GM12875 (cell line): ENCODE results near the gene LBHD1.

Source experiments
- H3K4me3 ChIP-seq: one replicate; pipeline ENCODE4 v1.5.1; 2011; ENCODE audit warnings: low read depth, low read length, control low read depth
- TF ChIP-seq, protein P1 (sequence below): IDR thresholded peaks from 2 replicates; pipeline ENCODE4 v1.5.1; 2011; ENCODE audit warnings: low read depth, mild to moderate bottlenecking, control low read depth, inconsistent platforms, low read length, moderate library complexity, borderline replicate concordance; ENCODE audit not compliant: insufficient read depth

The LBHD1 gene

DNA sequence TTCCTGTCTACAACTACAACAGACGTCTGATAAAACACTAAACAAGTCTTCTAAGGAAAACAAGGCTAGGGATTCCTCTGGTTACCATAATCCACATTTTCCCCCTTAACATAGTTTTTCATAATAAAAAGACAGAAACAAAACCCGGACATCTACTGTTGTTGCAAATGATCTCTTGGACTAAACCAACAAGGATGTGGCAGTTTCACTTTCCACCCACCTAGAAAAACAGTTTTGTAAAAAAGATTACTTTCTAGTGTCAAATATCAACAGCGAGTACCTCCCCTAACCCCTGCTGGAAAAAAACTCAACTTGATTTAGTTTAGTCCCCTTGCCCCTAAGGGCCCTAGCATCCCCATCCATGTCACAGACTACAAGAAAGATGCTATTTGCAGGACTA, 40.8 kb upstream of the LBHD1 start:
- no peak overlapping the region for H3K4me3 ChIP-seq
- TF ChIP-seq, protein P1, sequence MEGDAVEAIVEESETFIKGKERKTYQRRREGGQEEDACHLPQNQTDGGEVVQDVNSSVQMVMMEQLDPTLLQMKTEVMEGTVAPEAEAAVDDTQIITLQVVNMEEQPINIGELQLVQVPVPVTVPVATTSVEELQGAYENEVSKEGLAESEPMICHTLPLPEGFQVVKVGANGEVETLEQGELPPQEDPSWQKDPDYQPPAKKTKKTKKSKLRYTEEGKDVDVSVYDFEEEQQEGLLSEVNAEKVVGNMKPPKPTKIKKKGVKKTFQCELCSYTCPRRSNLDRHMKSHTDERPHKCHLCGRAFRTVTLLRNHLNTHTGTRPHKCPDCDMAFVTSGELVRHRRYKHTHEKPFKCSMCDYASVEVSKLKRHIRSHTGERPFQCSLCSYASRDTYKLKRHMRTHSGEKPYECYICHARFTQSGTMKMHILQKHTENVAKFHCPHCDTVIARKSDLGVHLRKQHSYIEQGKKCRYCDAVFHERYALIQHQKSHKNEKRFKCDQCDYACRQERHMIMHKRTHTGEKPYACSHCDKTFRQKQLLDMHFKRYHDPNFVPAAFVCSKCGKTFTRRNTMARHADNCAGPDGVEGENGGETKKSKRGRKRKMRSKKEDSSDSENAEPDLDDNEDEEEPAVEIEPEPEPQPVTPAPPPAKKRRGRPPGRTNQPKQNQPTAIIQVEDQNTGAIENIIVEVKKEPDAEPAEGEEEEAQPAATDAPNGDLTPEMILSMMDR, result no peak

DNA sequence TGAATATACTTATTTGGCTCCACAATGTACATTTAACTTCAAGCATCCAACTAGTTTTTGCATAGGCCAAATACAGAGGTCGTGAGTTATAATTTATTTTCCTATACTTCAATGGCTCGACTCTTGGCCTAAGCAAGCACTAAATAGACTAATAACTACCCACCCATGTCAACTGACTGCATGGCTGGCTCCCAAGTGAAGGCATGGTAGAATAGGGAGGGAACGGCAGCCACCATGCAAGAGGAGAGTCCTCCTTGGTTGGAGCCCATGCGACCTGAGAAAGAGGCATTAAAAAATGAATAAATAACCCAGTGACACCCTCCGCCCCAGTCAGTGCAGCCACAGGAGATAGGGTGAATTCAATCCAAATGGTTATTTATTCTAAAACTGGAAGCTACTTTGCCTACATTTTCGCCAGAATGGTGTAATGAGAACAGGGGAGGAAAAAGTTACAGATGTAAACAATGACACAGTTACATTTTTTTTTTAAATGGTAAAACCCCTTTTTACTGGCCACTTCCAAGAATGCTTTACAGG, 40.3 kb upstream of the LBHD1 start:
- no peak overlapping the region for H3K4me3 ChIP-seq
- TF ChIP-seq, protein P1, result no peak

DNA sequence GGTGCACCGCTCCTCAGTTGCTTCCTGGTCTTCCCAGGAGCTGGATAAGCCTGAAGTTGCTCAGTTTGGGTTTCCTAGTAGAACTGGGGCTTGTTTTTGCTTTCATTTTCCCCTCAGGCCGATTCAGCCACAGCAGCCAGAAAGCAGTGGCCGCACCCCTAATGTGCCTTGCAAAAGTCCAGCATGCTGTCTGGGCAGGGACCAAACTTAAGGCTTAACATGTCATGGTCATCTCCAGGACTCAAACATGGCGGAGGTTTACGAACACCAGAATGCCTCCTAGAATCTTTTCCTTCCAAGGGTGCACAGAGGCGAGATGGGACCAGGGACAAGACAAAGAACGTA, 37.9 kb upstream of the LBHD1 start:
- TF ChIP-seq, protein P1, result no peak
- H3K4me3 ChIP-seq, result peak overlapping the region; percentile 49

DNA sequence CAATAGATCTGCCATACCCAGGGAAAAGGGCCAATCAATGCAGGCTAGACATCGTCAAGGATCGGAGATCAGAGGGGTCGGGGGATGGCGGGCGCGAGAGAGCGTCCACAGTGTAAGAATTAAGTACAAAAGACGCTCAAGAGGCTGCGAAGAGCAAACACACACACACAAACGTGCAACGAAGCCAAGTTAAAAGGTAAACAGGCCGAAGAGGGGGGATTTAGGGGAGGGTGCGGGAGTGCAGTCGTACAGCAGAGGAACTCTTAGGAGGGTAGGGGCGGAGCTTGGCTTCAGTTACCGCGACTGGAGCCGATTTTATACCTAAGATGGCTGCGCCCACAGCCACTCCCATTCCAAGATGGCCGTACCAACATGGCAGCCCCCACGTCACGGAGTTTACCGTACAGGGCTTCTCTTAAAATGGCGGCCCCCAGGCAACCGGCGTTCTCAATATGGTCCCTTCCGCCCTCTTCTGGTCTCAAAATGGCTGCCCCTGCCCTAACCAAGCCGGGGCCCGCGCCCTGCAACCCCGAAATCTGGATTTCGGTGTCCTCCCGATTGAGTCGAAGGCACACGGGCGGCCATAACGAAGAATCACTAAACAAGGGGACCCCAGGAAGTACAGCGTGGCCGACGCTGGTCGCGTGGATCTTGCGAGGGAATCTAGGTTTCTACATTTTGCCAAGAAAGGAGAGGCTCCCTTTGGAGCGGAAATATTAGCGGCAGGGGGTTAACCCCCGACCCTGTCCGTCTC, 37.4 kb upstream of the LBHD1 start:
- peak overlapping the region; percentile 63 for H3K4me3 ChIP-seq
- TF ChIP-seq, protein P1, result no peak

DNA sequence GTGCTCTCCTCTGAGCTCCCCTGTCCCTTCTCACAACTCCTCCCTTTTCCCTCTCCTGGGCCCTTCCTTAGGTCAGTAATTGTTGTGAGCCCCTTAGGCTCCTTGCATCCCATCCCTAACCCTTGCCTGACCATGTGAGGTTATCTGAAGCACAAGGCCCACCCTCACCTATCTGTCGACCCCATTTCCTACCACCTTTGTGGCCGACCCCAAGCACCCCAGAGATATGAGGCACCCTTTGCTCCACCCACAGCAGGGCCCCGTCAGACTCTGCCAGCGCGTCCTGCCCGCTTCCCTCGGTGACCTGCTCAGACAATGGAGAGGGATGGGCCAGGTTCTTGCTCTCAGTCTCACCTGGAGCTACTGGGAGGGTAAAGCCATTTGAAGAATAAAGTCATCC, 36.7 kb upstream of the LBHD1 start:
- H3K4me3 ChIP-seq, result peak overlapping the region; percentile 63
- TF ChIP-seq, protein P1, result no peak

DNA sequence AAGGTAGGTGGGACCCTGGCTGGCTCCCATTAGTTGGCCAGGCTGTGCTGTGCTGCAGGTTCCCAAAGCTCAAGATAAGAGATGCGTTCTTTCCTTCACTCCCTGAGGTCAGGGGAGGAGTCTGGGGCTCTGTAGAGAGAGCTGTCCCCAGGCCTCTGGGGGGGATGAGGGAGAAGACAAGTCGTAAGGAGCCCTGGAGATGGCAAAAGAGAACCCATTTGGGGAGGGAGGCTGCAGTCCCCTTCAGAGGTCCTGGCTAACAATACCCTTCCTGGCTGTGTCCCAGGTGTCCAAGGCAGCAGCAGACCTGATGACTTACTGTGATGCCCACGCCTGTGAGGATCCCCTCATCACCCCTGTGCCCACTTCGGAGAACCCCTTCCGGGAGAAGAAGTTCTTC, 36.3 kb upstream of the LBHD1 start:
- peak overlapping the region; percentile 63 for H3K4me3 ChIP-seq
- TF ChIP-seq, protein P1, result no peak

DNA sequence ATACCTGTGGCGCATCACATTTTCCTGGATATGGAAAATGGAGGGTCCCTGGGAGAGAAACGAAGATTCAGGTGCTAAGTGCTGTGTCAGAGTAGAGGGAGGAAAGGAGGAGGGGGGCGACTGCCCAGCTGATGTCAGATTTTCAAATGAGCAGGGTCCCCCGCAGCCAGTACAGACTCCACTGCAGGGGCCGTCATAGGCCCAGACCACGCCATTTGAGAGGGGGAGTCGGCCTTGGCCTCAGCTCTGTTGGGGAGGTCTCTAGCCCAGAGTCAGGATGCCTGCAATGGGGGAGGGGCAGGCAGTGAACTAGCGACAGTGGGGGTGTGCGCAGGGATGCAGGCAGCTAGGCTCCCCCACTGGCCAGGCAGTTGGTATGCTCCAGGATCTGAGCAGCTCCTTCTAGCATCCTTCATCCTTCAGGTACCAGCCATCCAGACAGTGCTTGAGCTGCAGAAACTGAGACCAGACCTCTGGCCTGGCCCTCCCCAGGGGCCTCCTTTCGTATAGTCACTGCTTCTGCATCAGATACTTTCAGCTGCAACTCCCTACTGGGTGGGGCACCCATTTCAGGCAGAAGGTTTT, 35.3 kb upstream of the LBHD1 start, which contains the start of the genes BSCL2 and GNG3:
Gene BSCL2 (minus strand): TSS at position 148 of the 585 bp plus-strand sequence. CDS start 229 bp downstream, outside the sequence.
Gene GNG3 (plus strand): TSS at position 400 of the 585 bp plus-strand sequence. CDS start 620 bp downstream, outside the sequence.
- peak within 1 kb of the TSS; percentile 63 for H3K4me3 ChIP-seq
- TF ChIP-seq, protein P1, result no peak
